GM21447 (cell line): ENCODE results near the gene BHLHE23.

ENCODE experiments used
- ATAC-seq: cut with Tn5 transposase; IDR thresholded peaks from one replicate; pipeline ENCODE4 v1.9.1; 2021; ENCODE audit not compliant: unreplicated experiment

BHLHE23 gene

DNA sequence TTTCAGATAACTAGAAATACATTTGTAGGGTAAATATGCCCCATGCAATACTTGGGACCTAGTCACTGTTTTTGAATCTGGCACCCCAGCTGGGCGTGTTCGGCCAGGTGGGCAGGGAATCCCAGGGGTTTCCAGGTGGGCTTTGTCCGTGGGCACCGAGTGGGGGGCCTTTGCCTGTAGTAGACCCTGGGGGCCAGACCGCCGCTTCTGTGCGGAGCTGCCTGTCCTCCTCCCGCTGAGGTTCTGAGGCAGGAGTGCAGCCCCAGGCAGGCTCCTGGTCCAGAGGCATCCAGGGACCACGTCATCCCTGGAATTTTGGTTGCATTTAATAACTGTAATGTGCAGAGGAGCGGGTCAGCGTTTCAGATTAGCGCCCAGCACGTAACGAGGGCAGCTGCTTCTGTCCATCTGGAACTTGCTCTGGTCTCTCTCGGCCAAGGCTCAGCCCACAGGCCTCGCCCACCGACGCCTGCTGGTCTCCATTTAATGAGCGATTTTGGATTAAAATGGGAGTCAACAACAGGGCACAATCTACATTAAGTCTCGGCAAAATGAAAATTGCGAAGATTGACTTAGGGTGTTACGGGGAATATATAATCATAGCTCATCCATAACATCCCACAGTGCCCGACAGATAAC is 12.8 kb downstream of the BHLHE23 start:
- ATAC-seq: no peak

DNA sequence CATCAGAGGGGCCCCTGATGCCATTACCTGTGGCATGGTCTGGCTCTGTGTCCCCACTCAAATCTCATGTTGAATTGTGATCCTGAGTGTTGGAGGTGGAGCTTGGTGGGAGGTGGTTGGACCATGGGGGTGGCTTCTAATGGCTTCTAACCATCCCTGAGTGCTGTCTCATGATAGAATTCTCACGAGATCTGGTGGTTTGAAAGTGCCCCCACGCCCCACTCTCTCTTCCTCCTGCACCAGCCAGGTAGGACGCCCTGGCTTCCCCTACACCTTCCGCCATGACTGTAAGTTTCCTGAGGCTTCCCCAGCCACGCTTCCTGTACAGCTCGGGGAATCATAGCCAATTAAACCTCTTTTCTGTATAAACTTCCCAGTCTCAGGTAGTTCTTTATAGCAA is 14.9 kb downstream of the BHLHE23 start:
- no peak for ATAC-seq

DNA sequence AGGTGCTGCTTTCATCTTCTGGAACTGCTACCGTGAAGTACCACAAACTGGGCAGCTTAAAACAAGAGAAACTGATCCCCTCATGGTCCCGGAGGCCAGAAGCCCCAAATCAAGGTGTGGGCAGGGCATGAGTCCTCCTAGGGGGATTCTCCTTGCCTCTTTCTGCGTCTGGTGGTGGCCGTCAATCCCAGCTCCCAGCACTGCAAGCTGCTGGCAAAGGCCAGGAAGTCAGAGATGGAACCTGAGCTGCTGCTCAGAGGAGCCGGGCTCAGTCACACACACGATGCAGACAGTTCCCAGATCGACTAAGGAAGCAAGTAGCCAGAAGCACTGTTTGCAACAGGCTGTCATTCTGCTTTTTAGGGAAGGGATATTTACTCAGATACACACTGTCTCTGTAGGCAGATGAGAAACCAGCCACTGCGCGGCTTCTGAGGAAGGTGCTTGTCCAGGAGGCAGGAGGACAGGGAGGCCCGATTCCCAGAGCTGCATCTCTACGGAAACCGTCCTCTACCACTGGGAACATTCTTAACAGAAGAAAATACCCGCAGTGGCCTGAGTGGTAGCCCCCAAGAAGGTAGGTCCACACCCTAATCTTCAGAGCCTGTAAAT is 15.5 kb downstream of the BHLHE23 start:
- ATAC-seq: no peak

DNA sequence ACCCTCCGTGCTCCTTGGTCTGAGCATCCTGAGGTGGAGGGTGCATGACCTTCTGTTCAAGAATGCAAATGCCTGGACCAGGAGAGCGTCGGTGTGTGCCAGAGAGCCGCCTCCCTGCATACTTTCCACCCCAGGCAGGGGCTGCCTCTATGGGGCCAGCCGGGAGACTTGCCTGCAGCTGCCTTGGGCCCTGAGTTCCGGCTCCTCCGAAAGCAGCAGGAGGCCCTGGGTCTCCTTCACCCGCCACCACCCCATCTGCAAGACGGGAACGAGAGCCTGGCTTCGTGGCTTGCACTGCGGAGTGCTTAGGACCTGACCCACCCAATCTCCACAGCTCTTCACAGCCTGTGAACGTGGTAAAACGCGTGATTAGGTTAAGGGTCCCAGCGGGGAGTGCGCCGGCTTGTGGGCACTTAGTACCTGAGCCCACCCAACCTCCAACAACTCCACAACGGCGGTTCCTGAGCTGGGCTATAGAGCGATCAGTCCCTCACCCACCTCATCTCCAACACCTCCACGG is 16.4 kb downstream of the BHLHE23 start:
- ATAC-seq: no peak

DNA sequence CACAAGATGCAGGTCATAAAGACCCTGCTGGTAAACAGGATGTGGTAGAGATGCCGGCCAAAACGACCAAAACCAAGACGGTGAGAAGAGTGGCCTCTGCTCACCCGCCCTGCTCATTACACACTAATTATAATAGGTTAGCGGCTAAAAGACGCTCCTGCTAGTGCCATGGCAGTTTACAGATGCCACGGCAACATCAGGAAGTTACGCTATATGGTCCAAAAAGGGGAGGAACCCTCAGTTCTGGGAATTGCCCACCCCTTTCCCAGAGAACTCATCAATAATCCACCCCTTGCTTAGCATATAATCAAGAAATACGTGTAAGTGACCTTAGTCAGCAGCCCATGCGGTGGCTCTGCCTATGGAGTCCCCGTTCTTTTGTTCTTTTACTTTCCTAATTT is 17.6 kb downstream of the BHLHE23 start:
- no peak for ATAC-seq

DNA sequence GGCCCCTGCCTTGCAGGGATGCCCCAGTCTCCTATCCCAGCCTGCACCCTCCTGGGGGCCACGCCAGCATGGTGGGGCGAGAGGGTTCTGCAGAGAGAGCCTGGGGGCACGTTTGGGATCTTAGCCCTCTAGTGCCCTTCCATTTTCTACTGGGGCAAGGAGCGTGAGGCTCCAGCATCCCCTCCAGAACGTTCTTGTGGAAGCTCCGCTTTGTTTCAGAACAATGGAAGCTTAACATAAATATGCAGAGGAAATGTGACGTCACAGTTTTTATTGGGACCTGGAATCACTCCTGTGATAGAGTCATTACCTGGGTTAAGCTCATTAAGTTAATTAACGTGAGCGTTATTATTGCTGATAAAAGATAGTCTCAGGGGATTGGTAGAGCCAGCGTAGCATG is 19.6 kb downstream of the BHLHE23 start:
- no peak for ATAC-seq

DNA sequence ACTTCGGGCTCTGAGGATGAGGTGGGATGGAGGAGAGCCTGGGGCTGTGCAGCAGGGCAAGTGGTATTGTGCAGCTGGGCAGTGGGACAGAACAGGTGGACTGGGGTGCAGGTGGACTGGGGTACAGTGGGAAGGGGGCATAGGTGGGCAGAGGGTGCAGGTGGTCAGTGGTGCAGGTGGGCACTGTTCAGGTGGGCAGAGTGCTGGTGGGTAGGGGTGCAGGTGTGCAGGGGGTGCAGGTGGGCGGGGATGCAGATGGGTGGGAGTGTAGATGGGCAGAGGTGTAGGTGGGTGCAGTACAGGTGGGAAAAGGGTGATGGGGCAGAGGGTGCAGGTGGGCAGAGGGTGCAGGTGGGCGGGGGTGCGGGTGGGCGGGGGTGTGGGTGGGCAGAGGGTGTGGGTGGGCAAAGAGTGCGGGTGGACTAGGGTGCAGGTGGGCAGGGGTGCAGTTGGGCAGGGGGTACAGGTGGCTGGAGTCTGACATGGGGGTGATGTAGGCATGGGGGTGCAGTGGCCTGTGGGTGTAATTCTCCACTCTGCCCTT is 20.4 kb downstream of the BHLHE23 start:
- no peak for ATAC-seq

DNA sequence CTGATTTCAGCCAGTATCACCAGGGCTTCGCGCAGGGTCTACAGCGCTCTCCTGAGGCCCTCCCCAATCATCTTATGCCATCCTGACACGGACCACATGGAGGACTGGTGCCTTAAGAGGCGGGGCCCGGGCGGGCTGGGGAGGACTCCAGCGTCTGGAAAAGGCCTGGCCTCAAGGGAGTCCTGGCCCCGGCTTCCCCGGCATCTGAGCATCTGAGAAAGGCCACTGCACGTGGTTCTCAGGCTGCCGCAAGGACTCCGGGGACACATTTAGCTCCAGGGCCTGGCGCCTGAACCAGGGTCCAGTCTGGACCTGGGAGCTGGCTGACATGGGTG is 21.4 kb downstream of the BHLHE23 start:
- no peak for ATAC-seq

DNA sequence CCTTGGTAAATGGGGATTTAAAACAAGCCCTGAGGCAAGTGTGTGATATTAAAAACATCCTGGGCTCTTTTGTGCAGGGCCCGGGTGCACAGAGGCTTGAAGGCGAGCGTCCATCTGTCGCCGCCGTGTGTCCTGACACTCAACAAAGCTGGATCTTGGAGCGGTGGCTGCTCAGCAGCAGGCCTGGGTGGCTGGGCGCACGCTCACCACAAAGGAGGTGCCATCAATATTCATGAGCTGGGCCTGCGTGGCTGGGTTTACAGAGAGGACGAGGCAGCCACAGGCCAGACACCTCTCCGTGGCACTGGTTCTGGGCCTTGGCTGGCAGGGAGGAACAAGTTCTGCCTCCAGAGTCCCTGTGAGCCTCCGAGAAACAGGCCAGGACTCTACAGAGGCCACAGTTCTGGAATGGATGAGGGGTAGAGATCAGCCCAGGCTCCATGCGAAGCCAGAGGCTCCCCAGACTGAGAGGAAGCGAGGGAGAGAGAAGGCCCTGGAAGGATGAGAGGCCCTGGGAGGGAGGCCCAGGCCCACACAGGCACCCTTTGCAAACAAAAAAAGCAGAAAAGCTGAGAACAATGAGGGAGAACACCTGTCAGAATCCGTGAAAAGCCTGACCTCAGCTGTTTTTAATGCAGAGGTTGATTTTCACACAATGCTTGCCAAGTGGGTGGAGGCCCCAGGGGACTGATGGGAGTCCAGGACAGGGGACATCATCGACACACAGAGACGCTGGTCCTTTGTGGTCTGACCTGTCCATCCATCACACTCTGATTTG is 21.9 kb downstream of the BHLHE23 start:
- no peak for ATAC-seq

DNA sequence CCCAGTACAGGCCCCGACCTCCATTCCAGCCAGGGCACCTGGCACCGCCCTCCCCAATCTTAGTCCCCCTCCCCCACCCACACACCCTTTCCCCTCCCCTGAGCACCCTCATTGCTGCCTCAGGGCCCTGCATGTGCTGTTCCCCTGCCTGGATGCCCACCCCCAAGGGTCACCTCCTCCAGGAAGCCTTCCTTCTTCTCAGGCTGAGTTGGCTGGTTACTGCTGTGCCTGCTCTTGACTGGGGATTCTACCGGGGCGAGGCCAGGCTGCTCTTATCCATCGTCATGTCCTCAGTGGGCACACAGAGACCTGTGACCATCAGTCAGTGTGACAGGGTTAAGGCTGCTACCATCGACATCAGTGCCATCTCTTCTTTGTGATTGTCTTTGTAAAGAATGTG is 23.6 kb downstream of the BHLHE23 start:
- no peak for ATAC-seq

DNA sequence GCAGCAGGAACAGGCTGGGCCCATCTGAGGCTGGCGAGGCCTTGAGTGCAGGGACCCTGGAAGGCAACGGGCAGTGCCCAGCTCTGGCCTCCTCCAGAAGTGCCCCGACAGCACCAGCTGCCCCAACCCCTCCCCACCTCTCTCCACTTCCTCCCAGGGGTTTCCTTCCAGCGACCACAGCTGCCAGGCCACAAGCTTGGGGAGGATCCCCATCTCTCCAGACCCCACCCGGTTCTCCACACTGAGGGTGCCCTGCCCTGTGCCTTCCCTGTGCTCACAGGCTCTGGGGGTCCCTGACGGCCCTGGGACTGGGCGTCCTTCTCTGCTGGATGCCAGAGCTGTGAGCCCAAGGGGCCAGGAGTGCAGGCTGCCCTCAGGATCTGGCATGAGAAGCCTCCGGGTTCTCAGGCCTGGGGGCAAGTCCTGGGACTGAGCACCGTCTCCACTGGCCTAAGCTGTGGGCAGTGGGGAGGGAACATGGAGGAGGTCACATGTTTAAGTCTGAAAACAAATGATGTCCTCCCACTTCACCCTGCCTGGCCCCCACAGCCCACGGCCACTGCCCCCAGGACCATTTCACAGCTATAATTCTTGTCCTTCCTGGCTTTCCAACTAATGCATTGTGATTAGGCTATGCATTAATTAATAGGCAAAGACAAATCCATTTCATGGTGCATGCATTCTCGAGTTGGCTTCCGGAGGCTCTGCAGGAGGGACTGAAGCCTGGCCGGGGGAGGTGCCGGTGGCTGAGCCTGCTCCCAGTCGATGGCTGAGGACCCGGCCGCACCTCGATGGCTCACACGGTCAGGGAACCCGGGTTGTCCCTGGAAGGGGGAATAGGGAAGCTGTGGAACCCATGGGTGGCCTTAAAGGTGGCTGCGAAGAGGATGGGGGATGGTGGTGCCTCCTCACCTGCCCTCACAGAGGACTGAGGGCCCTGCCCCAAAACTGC is 24.4 kb downstream of the BHLHE23 start:
- ATAC-seq: no peak

DNA sequence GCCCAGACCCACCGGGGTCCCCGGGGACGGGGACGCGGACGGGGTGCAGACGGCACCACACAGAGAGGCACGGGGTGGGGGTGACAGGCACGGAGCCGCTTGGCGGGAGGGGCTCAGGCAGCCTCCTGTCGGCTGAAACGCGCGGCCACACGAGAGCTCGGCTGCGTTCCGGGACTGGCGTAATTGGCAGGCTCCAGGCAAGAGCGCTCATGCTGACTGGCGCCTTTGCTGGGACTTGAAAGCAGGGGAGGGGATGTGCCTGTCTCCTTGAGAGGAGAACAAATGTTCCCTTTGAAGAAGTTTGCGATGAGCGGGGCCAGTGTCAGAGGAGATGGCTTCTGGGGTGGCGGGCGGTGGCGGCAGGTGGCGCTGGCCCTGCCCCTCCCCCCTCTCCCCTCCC is 25.8 kb downstream of the BHLHE23 start:
- no peak for ATAC-seq

DNA sequence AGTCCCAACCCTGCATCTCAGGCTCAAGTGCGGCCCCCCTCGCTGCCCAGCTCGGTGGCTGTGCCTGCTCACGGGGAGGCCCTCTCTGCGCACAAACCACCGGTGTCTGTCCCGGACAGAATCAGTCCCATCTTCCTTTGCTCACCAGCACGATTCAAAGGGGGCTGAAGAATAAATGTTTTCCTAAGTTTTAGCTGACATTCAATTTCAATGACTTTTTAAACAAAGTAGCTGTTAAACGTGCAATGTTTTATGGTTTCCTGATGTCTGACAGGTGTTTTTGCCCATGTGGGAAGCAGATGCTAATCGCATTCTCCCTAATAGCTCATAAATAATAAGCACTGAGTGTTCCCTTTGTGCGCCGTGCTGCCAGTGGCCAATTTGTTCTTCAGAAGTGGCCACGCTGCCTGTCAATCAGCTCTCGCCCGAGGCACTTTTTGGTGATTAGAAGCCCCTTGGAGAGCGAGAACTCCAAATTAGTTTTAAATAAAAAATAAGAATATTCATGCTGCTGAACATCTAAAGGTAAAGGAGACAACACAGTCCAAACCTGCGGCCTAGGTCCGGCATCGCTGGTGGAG is 26.3 kb downstream of the BHLHE23 start:
- ATAC-seq: no peak

DNA sequence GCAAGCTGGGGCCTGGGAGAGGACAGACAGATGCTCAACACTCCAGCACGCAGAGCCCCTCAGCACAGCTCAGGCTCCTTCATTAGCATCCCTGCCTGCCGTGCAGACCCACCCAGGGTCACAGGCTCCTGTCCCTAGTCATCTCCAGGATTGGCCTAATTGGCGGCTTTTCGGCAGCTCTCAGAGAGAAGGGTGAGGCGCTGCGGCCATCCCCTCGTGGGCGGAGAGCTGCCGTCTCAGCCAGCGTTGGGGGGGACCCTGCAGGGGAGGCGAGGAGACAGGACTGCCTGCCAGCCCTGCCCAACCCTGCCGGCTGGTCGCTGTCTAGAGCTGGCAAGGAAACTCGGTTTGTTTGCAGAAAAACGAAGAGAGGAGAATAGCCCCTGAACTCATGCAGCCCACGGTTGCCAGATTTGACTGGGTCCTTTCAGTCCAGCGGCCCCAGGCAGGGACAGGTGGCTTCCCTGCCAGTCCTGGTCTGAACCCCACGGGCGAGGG is 26.8 kb downstream of the BHLHE23 start:
- ATAC-seq: no peak

DNA sequence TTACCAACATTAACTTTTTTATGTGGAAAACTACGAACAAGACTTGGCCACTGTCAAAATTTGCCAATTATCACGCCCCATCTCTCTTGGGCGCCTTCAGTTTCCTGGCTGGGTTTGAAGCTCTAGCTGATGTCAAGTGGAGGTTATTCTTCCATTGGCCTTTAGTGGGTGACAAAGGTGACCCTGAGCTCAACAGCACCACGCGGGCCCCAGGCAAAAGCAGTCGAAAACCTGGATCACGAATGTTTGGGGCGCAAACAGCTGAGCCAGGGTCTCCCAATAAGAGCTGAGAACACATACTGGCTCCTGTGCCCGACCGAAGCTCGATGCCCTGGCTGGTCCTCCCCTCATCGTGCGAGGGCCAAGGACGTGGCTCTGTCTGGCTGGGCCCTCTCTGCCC is 27.5 kb downstream of the BHLHE23 start:
- no peak for ATAC-seq

DNA sequence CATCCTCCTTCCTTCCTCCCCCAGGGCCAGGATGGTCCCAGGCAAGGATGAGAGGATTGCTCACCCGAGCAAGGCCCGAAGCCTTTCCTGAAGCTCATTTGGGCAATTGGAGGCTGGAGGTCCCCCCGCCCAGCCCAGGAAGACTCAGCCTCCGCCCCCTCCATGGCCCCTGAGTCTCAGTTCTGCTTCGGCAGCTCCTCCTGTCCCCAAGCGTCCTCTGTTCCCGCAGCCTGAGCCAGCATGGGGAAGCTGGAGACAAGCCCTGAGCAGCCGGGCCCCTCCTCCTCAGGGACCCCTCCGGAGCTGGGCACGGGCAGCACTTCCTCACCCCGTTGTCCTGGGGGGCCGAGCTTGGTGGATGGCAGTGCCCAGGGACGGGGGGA is 28.2 kb downstream of the BHLHE23 start:
- ATAC-seq: no peak

DNA sequence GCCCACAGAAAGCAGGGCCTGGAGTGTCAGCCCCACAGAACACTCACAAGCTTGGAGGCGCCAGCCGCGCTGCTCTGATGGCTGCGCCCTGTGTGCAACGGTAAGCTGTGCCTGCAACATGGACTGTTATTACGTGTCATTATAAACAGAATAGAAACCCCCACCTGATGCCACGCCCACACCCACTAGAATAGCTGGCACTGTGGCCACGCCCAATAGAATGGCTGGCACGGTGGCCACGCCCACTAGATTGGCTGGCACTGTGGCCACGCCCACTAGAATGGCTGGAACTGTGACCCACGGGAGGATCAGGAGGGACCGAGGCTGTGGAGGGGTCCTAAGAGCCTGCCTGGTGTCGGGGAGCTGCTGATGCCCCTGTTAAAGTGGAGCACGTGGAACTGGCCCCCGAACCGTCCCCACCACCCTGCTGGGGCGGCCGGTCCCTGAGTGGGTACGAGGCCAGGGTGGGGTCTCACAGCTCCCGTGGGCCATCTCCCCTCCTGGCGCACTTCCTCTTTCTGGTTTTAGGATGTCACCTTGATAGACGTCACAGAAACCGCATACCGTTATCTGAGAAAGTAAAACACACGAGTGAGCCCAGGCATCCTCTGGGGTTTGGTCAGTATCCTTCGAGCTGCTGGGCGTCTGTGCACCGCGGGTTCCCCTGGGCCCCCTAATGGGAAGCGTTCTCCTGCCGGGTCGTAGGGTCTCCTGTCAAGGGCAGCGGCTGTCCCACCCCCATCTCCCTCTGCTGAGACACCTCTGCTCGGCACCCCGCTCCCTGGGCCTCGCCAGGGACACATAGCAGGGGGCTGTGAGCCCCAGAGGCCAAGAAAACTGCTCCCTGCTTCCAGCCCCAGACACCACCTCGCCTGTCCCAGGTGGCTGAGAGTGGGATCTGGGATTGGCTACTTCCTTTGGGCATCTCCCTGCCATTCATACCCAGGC is 28.9 kb downstream of the BHLHE23 start:
- peak; percentile 68 for ATAC-seq

DNA sequence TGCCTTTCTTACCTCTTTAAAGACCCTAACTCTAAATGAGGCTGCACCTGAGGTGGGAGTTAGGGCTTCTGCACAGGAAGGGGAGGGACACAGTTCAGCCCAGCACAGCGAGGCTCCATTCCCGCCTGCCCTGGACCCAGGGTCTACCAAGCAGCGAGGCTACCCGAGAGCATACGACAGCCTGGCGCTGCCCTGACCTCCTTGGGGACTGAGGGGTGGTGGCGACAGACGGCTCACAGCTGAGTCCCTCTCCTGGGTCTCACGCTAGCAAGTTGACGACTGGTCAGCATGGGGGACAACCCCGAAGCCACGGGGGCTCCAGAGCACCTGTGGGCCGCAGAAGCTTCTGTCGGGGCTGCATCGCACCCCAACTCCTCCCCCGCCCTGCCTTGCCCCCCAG is 29.9 kb downstream of the BHLHE23 start:
- ATAC-seq: no peak

DNA sequence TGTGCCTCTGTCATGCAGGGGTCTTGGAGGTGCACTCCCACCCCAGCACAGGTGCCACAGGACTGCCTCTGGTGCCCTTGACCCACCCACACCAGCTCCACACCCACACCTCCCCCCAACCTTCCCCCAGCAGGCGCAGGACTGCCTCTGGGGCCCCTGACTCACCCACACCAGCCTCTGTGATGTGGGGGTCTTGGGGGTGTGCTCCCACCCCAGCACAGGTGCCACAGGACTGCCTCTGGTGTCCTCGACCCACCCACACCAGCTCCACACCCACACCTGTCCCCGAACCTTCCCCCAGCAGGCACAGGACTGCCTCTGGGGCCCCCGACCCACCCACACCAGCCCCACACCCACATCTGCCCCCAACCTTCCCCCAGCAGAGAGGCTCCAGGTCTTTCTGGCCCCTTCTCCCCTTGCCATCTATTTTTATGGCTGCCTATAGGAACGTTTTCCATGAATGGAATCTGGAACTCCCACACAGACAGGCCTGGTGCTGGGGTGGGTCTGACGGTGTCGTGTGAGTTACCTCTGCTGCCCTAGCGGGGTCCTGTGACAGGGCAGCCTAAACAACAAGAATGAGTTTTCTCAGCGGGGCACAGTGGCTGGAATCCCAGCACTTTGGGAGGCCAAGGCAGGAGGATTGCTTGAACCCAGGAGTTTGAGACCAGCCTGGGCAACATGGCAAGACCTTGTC is 30.8 kb downstream of the BHLHE23 start:
- no peak for ATAC-seq
